GM12878 (cell line): ENCODE results near the gene FMO3. TPM values are rescaled to one million over a fixed set of nuclear protein-coding genes. Genes with fewer than 3 reads are reported as not detected.

Experiments used
- ATAC-seq: fragments of 200-7000 bp; cut with Tn5 transposase; 3 replicates; pipeline ENCODE4 v1.9.1; 2020; ENCODE audit warnings: mild to moderate bottlenecking, moderate library complexity
- BruUV-seq: library from RNA; stranded (reverse); fragments of 400-500 nt; replicated peaks from 2 replicates; lab custom pipeline; 2021; lab: Mats Ljungman, UMichigan
- CTCF ChIA-PET: fragments of 300-600 bp; sonication (Branson Sonifier 250); formaldehyde crosslinking; extraction: SDS; loops from one replicate; lab custom pipeline; 2021; ENCODE audit warnings: inconsistent platforms; lab: Yijun Ruan, JAX
- POLR2A ChIA-PET: fragments of 350-600 bp; formaldehyde crosslinking; extraction: SDS; loops from one replicate; lab custom pipeline; 2021; ENCODE audit warnings: inconsistent platforms; lab: Charles Lee
- RAD21 ChIA-PET: fragments of 300-600 bp; sonication (Branson Sonifier 250); formaldehyde crosslinking; loops from one replicate; lab custom pipeline; 2023; ENCODE audit warnings: antibody characterized with exemption; ENCODE audit not compliant: unreplicated experiment; lab: Charles Lee
- SMC1A ChIA-PET: fragments of 300-600 bp; sonication (Branson Sonifier 250); formaldehyde crosslinking; loops from one replicate; lab custom pipeline; 2023; ENCODE audit not compliant: unreplicated experiment, uncharacterized antibody; lab: Charles Lee
- DNase-seq: peaks from one replicate; pipeline ENCODE4 v3.0.0-alpha.2; 2011; ENCODE audit warnings: low read depth, low spot score
- FAIRE-seq: peaks from 3 replicates; lab custom pipeline; 2011; peaks lifted over from hg19 to GRCh38; lab: Jason Lieb, UNC
- H2AFZ ChIP-seq: 2 replicates; pipeline ENCODE4 v1.6.0; 2011; ENCODE audit warnings: low read depth, low read length, control low read depth; ENCODE audit not compliant: control insufficient read depth
- H3K27ac ChIP-seq: 2 replicates; pipeline ENCODE4 v1.5.1; 2011; ENCODE audit warnings: control low read depth; ENCODE audit not compliant: control insufficient read depth, insufficient read depth
- H3K27me3 ChIP-seq, 2 experiments: replicated peaks in 1 of 2; 2 replicates each; pipeline versions ENCODE4 v1.6.0 to v1.6.1; 2011; ENCODE audit warnings: low read length in 1 of 2; ENCODE audit not compliant: control insufficient read depth in 2 of 2, insufficient read depth in 2 of 2
- H3K36me3 ChIP-seq, 2 experiments: 2 replicates each; pipeline ENCODE4 v1.5.1; 2011; ENCODE audit warnings: low read length in 1 of 2; ENCODE audit not compliant: control insufficient read depth in 2 of 2, insufficient read depth in 2 of 2
- H3K4me1 ChIP-seq: 2 replicates; pipeline ENCODE4 v1.6.1; 2011; ENCODE audit warnings: mild to moderate bottlenecking, low read length, moderate library complexity, mixed read lengths; ENCODE audit not compliant: control insufficient read depth, insufficient read depth
- H3K4me2 ChIP-seq: 2 replicates; pipeline ENCODE4 v1.6.0; 2011; ENCODE audit warnings: control low read depth; ENCODE audit not compliant: control insufficient read depth, insufficient read depth
- H3K4me3 ChIP-seq: fragments of 200-600 bp; sonication (generic); 2 replicates; pipeline ENCODE4 v1.5.1; 2016
- H3K79me2 ChIP-seq: 2 replicates; pipeline ENCODE4 v1.6.0; 2011; ENCODE audit warnings: low read length; ENCODE audit not compliant: control insufficient read depth, insufficient read depth
- H3K9ac ChIP-seq: 2 replicates; pipeline ENCODE4 v1.8.0; 2011; ENCODE audit warnings: low read length, control low read depth, mixed read lengths; ENCODE audit not compliant: control insufficient read depth, insufficient read depth
- H3K9me3 ChIP-seq: replicated peaks from 3 replicates; pipeline ENCODE4 v1.5.1; 2011; ENCODE audit warnings: mild to moderate bottlenecking, low read length; ENCODE audit not compliant: control insufficient read depth, insufficient read depth
- H4K20me1 ChIP-seq: 2 replicates; pipeline ENCODE4 v1.6.0; 2011; ENCODE audit not compliant: control insufficient read depth, insufficient read depth
- CBFB ChIP-seq: IDR thresholded peaks from 2 replicates; pipeline ENCODE4 v1.6.1; 2016; ENCODE audit warnings: antibody characterized with exemption, low read depth
- PAX8 ChIP-seq: fragments of 450-650 bp; IDR thresholded peaks from 2 replicates; pipeline ENCODE4 v1.6.1; 2017; ENCODE audit warnings: mild to moderate bottlenecking, moderate library complexity
- RB1 ChIP-seq: fragments of 450-650 bp; formaldehyde crosslinking; IDR thresholded peaks from 2 replicates; pipeline ENCODE4 v1.6.1; 2017; ENCODE audit warnings: mild to moderate bottlenecking, borderline replicate concordance
- RELA ChIP-seq: fragments of 450-650 bp; IDR thresholded peaks from 2 replicates; pipeline ENCODE4 v1.8.0; 2014; ENCODE audit warnings: borderline replicate concordance; ENCODE audit not compliant: partially characterized antibody
- ZNF274 ChIP-seq: IDR thresholded peaks from one replicate; pipeline ENCODE4 v1.8.0; 2011; ENCODE audit not compliant: insufficient read length, insufficient read depth
- WGBS: methylation state at CpG from one replicate; pipeline ENCODE4 v1.1.6; 2016; ENCODE audit warnings: low lambda C conversion rate; ENCODE audit not compliant: insufficient replicate concordance, insufficient coverage; ENCODE audit errors: missing lambda C conversion rate; 5-methylcytosine and 5-hydroxymethylcytosine counted together
- in situ Hi-C: fragments of 300-500 bp; cut with MboI; formaldehyde crosslinking; loops from 9 replicates; pipeline ENCODE4 v1.14.3; 2018; ENCODE audit warnings: mixed read lengths
- intact Hi-C: fragments of 100-400 bp; cut with micrococcal nuclease; formaldehyde crosslinking; loops from one replicate; pipeline ENCODE4 v1.14.2; 2022; ENCODE audit not compliant: unreplicated experiment
- polyA plus RNA-seq, 11 experiments: library from polyadenylated mRNA; depleted of rRNA in 4 of 11; unstranded in 6 of 11; stranded (reverse) in 5 of 11; fragments of >200 nt; fragmentation: Nextera tagmentation in 4 of 11; fragmentation: Illumina TruSeq in 1 of 11; extraction: Ambion mirVana in 4 of 11; extraction: Trizol in 1 of 11; gene quantifications; 1 replicate in 1 of 11; 2 replicates in 10 of 11; pipeline versions ENCODE4 v1.2.1 to v1.2.3, GENCODE V29; 2011 to 2016; ENCODE audit warnings: inconsistent platforms in 2 of 11, missing spikeins in 2 of 11, low read depth in 1 of 11
- total RNA-seq, 4 experiments: library from RNA; depleted of rRNA in 3 of 4; stranded (reverse); fragments of >200 nt in 3 of 4; fragmentation: Illumina TruSeq in 1 of 4; extraction: Trizol in 1 of 4; gene quantifications; 2 replicates each; pipeline versions ENCODE4 v1.2.1 to v1.2.3, GENCODE V29; 2013 to 2021
- TF ChIP-seq, protein P1 (sequence below): fragments of 450-650 bp; IDR thresholded peaks from 2 replicates; pipeline ENCODE4 v1.6.1; 2016; ENCODE audit warnings: mild to moderate bottlenecking
- TF ChIP-seq, protein P2 (sequence below): IDR thresholded peaks from 2 replicates; pipeline ENCODE4 v1.6.1; 2011; ENCODE audit warnings: borderline replicate concordance, low read depth, mild to moderate bottlenecking, moderate library complexity, mixed read lengths, low read length; ENCODE audit not compliant: insufficient read depth; ENCODE audit errors: extremely low read length
- TF ChIP-seq, protein P3 (sequence below), 3 experiments: IDR thresholded peaks in 2 of 3; conservative IDR thresholded peaks in 1 of 3; 2 replicates each; pipeline ENCODE4 v1.5.1; 2011; ENCODE audit warnings: low read depth in 3 of 3, low read length in 3 of 3, mild to moderate bottlenecking in 3 of 3, control low read depth in 2 of 3, moderate library complexity in 2 of 3, inconsistent platforms in 1 of 3, mixed read lengths in 1 of 3; ENCODE audit not compliant: control insufficient read depth in 2 of 3, insufficient read depth in 1 of 3; ENCODE audit errors: extremely low read depth in 1 of 3
- TF ChIP-seq, protein P4 (sequence below): fragments of 450-650 bp; IDR thresholded peaks from 2 replicates; pipeline ENCODE4 v1.6.1; 2018; ENCODE audit warnings: mild to moderate bottlenecking, low read depth, moderate library complexity; ENCODE audit not compliant: partially characterized antibody
- TF ChIP-seq, protein P5 (sequence below): IDR thresholded peaks from 2 replicates; pipeline ENCODE4 v1.6.1; 2011; ENCODE audit warnings: borderline replicate concordance, low read depth, mild to moderate bottlenecking, moderate library complexity, low read length; ENCODE audit not compliant: insufficient read depth, poor library complexity, severe bottlenecking

FMO3 gene
- total and polyA plus RNA-seq, 10 of the 15 experiments (the other 5 are each of a cell fraction or from before 2014, with no cell fraction given): 0.08 to 0.10 TPM; not detected in 8

DNA sequence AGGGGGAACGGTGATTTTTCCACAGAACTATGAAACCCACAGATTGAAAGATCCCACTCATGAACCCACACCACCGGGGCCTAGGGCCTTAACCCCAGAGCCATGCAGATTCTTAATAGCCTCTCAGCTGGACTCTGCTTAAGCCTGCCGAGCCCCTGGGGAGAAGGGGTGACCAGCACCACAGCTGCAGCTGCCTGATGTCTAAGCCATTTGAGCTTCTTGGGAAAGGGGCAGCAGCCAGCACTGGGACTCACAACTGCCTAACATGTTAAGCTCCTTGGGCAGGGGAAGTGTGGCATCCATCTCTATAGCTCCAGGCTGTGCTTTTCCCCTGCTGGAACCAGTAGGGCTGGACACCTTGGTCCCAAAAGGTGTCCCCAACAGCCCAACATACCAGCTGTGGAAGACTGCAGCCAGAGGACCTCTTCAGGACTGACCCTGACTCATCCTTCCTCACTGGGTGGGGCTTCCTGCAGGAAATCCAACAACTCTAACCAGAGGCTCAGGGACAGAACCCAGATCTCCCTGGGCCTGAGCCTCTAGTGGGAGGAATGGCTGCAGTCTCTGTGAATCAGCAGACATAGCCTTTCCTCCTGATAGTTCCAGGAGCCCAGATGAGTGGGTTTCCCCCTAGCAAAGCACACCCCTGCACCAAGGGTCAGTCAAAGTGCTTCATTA lies 34.6 kb upstream of the FMO3 start:
- Histone ChIP-seq H3K9me3 (no peaks in the 10 kb centered on the region), H3K9ac (no peak overlapping the region), H2AFZ (no peak overlapping the region), H4K20me1 (no peaks in the 10 kb centered on the region), H3K27me3 (no peaks in the 10 kb centered on the region), H3K4me2 (no peak overlapping the region), H3K27ac (no peak overlapping the region), H3K36me3 (no peaks in the 10 kb centered on the region), H3K79me2 (no peaks in the 10 kb centered on the region), H3K4me3 (no peak overlapping the region), H3K4me1 (no peaks in the 10 kb centered on the region)
- CTCF ChIA-PET: no interaction called here
- BruUV-seq: no TSS peak
- no peak for FAIRE-seq
- in situ Hi-C loops (no loop called here), intact Hi-C loops (no loop called here)
- SMC1A ChIA-PET: no interaction called here
- POLR2A ChIA-PET: no interaction called here
- DNase-seq: no peak
- WGBS: 0% methylated on average over 3 of the region's 3 CpGs
- no peak for ATAC-seq
- TF ChIP-seq RB1: no peak
- TF ChIP-seq RELA: no peak
- TF ChIP-seq, protein P1, sequence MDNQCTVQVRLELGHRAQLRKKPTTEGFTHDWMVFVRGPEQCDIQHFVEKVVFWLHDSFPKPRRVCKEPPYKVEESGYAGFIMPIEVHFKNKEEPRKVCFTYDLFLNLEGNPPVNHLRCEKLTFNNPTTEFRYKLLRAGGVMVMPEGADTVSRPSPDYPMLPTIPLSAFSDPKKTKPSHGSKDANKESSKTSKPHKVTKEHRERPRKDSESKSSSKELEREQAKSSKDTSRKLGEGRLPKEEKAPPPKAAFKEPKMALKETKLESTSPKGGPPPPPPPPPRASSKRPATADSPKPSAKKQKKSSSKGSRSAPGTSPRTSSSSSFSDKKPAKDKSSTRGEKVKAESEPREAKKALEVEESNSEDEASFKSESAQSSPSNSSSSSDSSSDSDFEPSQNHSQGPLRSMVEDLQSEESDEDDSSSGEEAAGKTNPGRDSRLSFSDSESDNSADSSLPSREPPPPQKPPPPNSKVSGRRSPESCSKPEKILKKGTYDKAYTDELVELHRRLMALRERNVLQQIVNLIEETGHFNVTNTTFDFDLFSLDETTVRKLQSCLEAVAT: no peak
- no peak for TF ChIP-seq PAX8
- TF ChIP-seq, protein P2, sequence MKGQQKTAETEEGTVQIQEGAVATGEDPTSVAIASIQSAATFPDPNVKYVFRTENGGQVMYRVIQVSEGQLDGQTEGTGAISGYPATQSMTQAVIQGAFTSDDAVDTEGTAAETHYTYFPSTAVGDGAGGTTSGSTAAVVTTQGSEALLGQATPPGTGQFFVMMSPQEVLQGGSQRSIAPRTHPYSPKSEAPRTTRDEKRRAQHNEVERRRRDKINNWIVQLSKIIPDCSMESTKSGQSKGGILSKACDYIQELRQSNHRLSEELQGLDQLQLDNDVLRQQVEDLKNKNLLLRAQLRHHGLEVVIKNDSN: no peak
- TF ChIP-seq, protein P3, sequence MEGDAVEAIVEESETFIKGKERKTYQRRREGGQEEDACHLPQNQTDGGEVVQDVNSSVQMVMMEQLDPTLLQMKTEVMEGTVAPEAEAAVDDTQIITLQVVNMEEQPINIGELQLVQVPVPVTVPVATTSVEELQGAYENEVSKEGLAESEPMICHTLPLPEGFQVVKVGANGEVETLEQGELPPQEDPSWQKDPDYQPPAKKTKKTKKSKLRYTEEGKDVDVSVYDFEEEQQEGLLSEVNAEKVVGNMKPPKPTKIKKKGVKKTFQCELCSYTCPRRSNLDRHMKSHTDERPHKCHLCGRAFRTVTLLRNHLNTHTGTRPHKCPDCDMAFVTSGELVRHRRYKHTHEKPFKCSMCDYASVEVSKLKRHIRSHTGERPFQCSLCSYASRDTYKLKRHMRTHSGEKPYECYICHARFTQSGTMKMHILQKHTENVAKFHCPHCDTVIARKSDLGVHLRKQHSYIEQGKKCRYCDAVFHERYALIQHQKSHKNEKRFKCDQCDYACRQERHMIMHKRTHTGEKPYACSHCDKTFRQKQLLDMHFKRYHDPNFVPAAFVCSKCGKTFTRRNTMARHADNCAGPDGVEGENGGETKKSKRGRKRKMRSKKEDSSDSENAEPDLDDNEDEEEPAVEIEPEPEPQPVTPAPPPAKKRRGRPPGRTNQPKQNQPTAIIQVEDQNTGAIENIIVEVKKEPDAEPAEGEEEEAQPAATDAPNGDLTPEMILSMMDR (IDR thresholded peaks at IDR 0.05 in 2 of 3, conservative IDR thresholded peaks at IDR 0.05 in 1 of 3; ENCODE audit: control insufficient read depth in 2 of 3, extremely low read depth in 1 of 3, insufficient read depth in 1 of 3, low read depth in 3 of 3, low read length in 3 of 3): no peak
- no peak for TF ChIP-seq CBFB
- TF ChIP-seq, protein P4, sequence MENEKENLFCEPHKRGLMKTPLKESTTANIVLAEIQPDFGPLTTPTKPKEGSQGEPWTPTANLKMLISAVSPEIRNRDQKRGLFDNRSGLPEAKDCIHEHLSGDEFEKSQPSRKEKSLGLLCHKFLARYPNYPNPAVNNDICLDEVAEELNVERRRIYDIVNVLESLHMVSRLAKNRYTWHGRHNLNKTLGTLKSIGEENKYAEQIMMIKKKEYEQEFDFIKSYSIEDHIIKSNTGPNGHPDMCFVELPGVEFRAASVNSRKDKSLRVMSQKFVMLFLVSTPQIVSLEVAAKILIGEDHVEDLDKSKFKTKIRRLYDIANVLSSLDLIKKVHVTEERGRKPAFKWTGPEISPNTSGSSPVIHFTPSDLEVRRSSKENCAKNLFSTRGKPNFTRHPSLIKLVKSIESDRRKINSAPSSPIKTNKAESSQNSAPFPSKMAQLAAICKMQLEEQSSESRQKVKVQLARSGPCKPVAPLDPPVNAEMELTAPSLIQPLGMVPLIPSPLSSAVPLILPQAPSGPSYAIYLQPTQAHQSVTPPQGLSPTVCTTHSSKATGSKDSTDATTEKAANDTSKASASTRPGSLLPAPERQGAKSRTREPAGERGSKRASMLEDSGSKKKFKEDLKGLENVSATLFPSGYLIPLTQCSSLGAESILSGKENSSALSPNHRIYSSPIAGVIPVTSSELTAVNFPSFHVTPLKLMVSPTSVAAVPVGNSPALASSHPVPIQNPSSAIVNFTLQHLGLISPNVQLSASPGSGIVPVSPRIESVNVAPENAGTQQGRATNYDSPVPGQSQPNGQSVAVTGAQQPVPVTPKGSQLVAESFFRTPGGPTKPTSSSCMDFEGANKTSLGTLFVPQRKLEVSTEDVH: no peak
- no peak for TF ChIP-seq ZNF274
- TF ChIP-seq, protein P5, sequence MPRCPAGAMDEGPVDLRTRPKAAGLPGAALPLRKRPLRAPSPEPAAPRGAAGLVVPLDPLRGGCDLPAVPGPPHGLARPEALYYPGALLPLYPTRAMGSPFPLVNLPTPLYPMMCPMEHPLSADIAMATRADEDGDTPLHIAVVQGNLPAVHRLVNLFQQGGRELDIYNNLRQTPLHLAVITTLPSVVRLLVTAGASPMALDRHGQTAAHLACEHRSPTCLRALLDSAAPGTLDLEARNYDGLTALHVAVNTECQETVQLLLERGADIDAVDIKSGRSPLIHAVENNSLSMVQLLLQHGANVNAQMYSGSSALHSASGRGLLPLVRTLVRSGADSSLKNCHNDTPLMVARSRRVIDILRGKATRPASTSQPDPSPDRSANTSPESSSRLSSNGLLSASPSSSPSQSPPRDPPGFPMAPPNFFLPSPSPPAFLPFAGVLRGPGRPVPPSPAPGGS: no peak
- RAD21 ChIA-PET: no interaction called here
